Measurements from ENCODE around the gene CDK18.

Gene CDK18

GRCh38 chr1:205526431-205526830 lies 22.0 kb downstream of the CDK18 start:
- ChIA-PET POLR2A (no interaction called here), CTCF (interaction anchor here (1.0 to 14.6 kb wide), 14 partner anchors 10 to 201 kb away, joined by 3 to 709 read pairs (median 30); partner anchors contain the start of genes CDK18 and ELK4)

GRCh38 chr1:205527931-205528330 lies 23.5 kb downstream of the CDK18 start:
- no peak overlapping the region for H3K4me3 ChIP-seq (ENCODE audit: low read depth, low read length)
- ChIA-PET POLR2A (no interaction called here), CTCF (interaction anchor here (1.1 to 14.6 kb wide), 18 partner anchors 11 to 194 kb away, joined by 3 to 709 read pairs (median 18); partner anchors contain the start of genes CDK18 and ELK4)
- DNase-seq (ENCODE audit: low read depth, low spot score) = no peak
- TF ChIP-seq CTCF (IDR thresholded peaks at IDR 0.05; ENCODE audit: insufficient read depth, low read length, missing control alignments) = no peak

More at GRCh38 chr1:205526431-205526830, 22.0 kb downstream of the CDK18 start:
- TF ChIP-seq CTCF (IDR thresholded peaks at IDR 0.05; ENCODE audit: insufficient read depth, low read length, missing control alignments) = no peak
- no peak overlapping the region for H3K4me3 ChIP-seq (ENCODE audit: low read depth, low read length)
- DNase-seq (ENCODE audit: low read depth, low spot score) = no peak

- DNase-seq (ENCODE audit: low read depth, low spot score) = no peak
- ChIA-PET CTCF (interaction anchor here (0.6 to 14.6 kb wide), 30 partner anchors 9 to 552 kb away, joined by 3 to 709 read pairs (median 5); partner anchors contain the start of gene ELK4), POLR2A (interaction anchor here (0.6 kb wide), 1 partner anchor 329 kb away, joined by 3 read pairs; no protein-coding TSS in a partner anchor)
- peak overlapping the region; percentile 15; the same call in 1 of the 2 replicates for H3K4me3 ChIP-seq (ENCODE audit: low read depth, low read length)
- TF ChIP-seq CTCF (IDR thresholded peaks at IDR 0.05; ENCODE audit: insufficient read depth, low read length, missing control alignments) = no peak
Observed at GRCh38 chr1:205528446-205528886, 24.0 kb downstream of the CDK18 start.

- H3K4me3 ChIP-seq (ENCODE audit: low read depth, low read length) = peak overlapping the region; percentile 45
- peak; percentile 93 for TF ChIP-seq CTCF (IDR thresholded peaks at IDR 0.05; ENCODE audit: insufficient read depth, low read length, missing control alignments)
- DNase-seq (ENCODE audit: low read depth, low spot score) = no peak
Observed at GRCh38 chr1:205528887-205529825, 24.7 kb downstream of the CDK18 start.

GRCh38 chr1:205530116-205530515 lies 25.6 kb downstream of the CDK18 start:
- H3K4me3 ChIP-seq (ENCODE audit: low read depth, low read length) = no peak overlapping the region
- TF ChIP-seq CTCF (IDR thresholded peaks at IDR 0.05; ENCODE audit: insufficient read depth, low read length, missing control alignments) = no peak
- ChIA-PET CTCF (interaction anchor here (1.0 to 14.6 kb wide), 20 partner anchors 8 to 274 kb away, joined by 3 to 709 read pairs (median 12); partner anchors contain the start of gene ELK4), POLR2A (no interaction called here)
- DNase-seq (ENCODE audit: low read depth, low spot score) = no peak

More at GRCh38 chr1:205528887-205529825, 24.7 kb downstream of the CDK18 start:
- POLR2A ChIA-PET = interaction anchor here (0.6 kb wide), 2 partner anchors 14 to 330 kb away, joined by 3 read pairs; no protein-coding TSS in a partner anchor
- CTCF ChIA-PET = interaction anchor here (0.6 to 14.6 kb wide), 37 partner anchors 9 to 1006 kb away, joined by 3 to 709 read pairs (median 5); partner anchors contain the start of gene ELK4
